HCT116 (cell line): Measurements from ENCODE around the gene STK17A. TPM values are rescaled to one million over a fixed set of nuclear protein-coding genes. Genes with fewer than 3 reads are reported as not detected.

Experiments
- ATAC-seq: fragments of 200-7000 bp; cut with Tn5 transposase; 2 replicates; pipeline ENCODE4 v1.9.1; 2020; ENCODE audit warnings: mild to moderate bottlenecking, moderate library complexity
- BruUV-seq: library from RNA; stranded (reverse); fragments of 400-500 nt; replicated peaks from 2 replicates; lab custom pipeline; 2021; lab: Mats Ljungman, UMichigan
- CTCF ChIA-PET: fragments of 300-600 bp; sonication (Branson Sonifier 250); formaldehyde crosslinking; loops from one replicate; lab custom pipeline; 2021; ENCODE audit warnings: antibody characterized with exemption; lab: Charles Lee
- POLR2A ChIA-PET: fragments of 300-600, 350-600 bp; sonication (Branson Sonifier 250); formaldehyde crosslinking; loops from one replicate; lab custom pipeline; 2021; ENCODE audit warnings: antibody characterized with exemption; lab: Charles Lee
- RAD21 ChIA-PET, 2 experiments: fragments of 300-600 bp; sonication (Branson Sonifier 250); formaldehyde crosslinking; loops; one replicate each; lab custom pipeline; 2023; ENCODE audit warnings: low total read pairs in 2 of 2; ENCODE audit not compliant: uncharacterized antibody in 2 of 2, unreplicated experiment in 2 of 2, low non-redundant PET in 1 of 2; lab: Charles Lee
- DNase-seq: peaks from one replicate; pipeline ENCODE4 v3.0.0-alpha.2; 2010; ENCODE audit warnings: low read depth, low spot score
- H2AFZ ChIP-seq: fragments of 200-600 bp; shearing (Covaris generic), sonication (generic); 2 replicates; pipeline ENCODE4 v1.6.1; 2017; ENCODE audit warnings: low read depth, mixed run types, mixed read lengths, antibody characterized with exemption, low read length; ENCODE audit not compliant: poor library complexity, severe bottlenecking
- H3K27ac ChIP-seq: 2 replicates; pipeline ENCODE4 v1.5.1; 2012; ENCODE audit warnings: low read depth, low read length
- H3K27me3 ChIP-seq: fragments of 200-600 bp; sonication (generic); 2 replicates; pipeline ENCODE4 v1.6.1; 2016; ENCODE audit warnings: mixed run types, low read length, mixed read lengths; ENCODE audit not compliant: insufficient read depth
- H3K36me3 ChIP-seq, 2 experiments: fragments of 200-500 bp in 1 of 2; fragments of 200-600 bp in 1 of 2; sonication (Bioruptor generic) in 1 of 2; sonication (generic) in 1 of 2; 2 replicates each; pipeline versions ENCODE4 v1.5.1 to v1.6.1; 2014 to 2016; ENCODE audit warnings: low read length in 2 of 2, inconsistent platforms in 1 of 2, mixed read lengths in 1 of 2, mixed run types in 1 of 2; ENCODE audit not compliant: insufficient read depth in 2 of 2, control insufficient read depth in 1 of 2
- H3K4me1 ChIP-seq, 2 experiments: fragments of 200-600 bp in 1 of 2; sonication (generic) in 1 of 2; 2 replicates each; pipeline versions ENCODE4 v1.5.1 to v1.6.1; 2012 to 2017; ENCODE audit warnings: low read length in 2 of 2, inconsistent platforms in 1 of 2, mild to moderate bottlenecking in 1 of 2, mixed read lengths in 1 of 2, mixed run types in 1 of 2, moderate library complexity in 1 of 2; ENCODE audit not compliant: insufficient read depth in 2 of 2, control insufficient read depth in 1 of 2
- H3K4me2 ChIP-seq: fragments of 200-600 bp; sonication (generic); 2 replicates; pipeline ENCODE4 v1.6.1; 2017; ENCODE audit warnings: mixed run types, low read length, mixed read lengths
- H3K4me3 ChIP-seq, 2 experiments: fragments of 200-600 bp in 1 of 2; sonication (generic) in 1 of 2; replicated peaks in 1 of 2; 2 replicates each; pipeline ENCODE4 v1.5.1; 2011 to 2016; ENCODE audit warnings: low read length in 2 of 2, control low read depth in 1 of 2, low read depth in 1 of 2, mild to moderate bottlenecking in 1 of 2, mixed read lengths in 1 of 2, mixed run types in 1 of 2
- H3K79me2 ChIP-seq: fragments of 200-600 bp; sonication (generic); 2 replicates; pipeline ENCODE4 v1.6.1; 2017; ENCODE audit warnings: mild to moderate bottlenecking, mixed run types, low read length, moderate library complexity, mixed read lengths; ENCODE audit not compliant: insufficient read depth
- H3K9ac ChIP-seq: fragments of 200-600 bp; sonication (generic); 2 replicates; pipeline ENCODE4 v1.6.1; 2016; ENCODE audit warnings: low read length, mixed read lengths
- H3K9me2 ChIP-seq: fragments of 200-600 bp; sonication (generic), shearing (Covaris generic); 2 replicates; pipeline ENCODE4 v1.6.1; 2017; ENCODE audit warnings: mixed run types, mild to moderate bottlenecking, moderate library complexity; ENCODE audit not compliant: insufficient read depth
- H3K9me3 ChIP-seq, 2 experiments: fragments of 200-500 bp in 1 of 2; fragments of 200-600 bp in 1 of 2; sonication (Bioruptor generic) in 1 of 2; sonication (generic) in 1 of 2; 2 replicates each; pipeline ENCODE4 v1.6.1; 2014 to 2017; ENCODE audit warnings: low read length in 2 of 2, mixed read lengths in 2 of 2, inconsistent platforms in 1 of 2, low read depth in 1 of 2, mild to moderate bottlenecking in 1 of 2, mixed run types in 1 of 2, moderate library complexity in 1 of 2; ENCODE audit not compliant: control insufficient read depth in 1 of 2, insufficient read depth in 1 of 2
- H4K20me1 ChIP-seq: fragments of 200-600 bp; sonication (generic), shearing (Covaris generic); 2 replicates; pipeline ENCODE4 v1.6.1; 2017; ENCODE audit warnings: mixed run types, mild to moderate bottlenecking, moderate library complexity; ENCODE audit not compliant: insufficient read depth
- CBX3 ChIP-seq: IDR thresholded peaks from 2 replicates; pipeline ENCODE4 v1.6.1; 2012; ENCODE audit warnings: low read depth
- CEBPB ChIP-seq: IDR thresholded peaks from 2 replicates; pipeline ENCODE4 v1.6.1; 2012; ENCODE audit warnings: low read depth
- EZH2phosphoT487 ChIP-seq: fragments of 200-600 bp; IDR thresholded peaks from 2 replicates; pipeline ENCODE4 v1.6.1; 2018; ENCODE audit warnings: antibody characterized with exemption, borderline replicate concordance
- JUND ChIP-seq: IDR thresholded peaks from 2 replicates; pipeline ENCODE4 v1.6.1; 2012
- POLR2AphosphoS5 ChIP-seq: IDR thresholded peaks from 2 replicates; pipeline ENCODE4 v1.6.1; 2011; ENCODE audit warnings: mild to moderate bottlenecking, low read depth, low read length, moderate library complexity
- RAD21 ChIP-seq: IDR thresholded peaks from 2 replicates; pipeline ENCODE4 v1.6.1; 2012; ENCODE audit warnings: low read depth, mild to moderate bottlenecking
- REST ChIP-seq: IDR thresholded peaks from 2 replicates; pipeline ENCODE4 v1.6.1; 2012; ENCODE audit warnings: low read depth
- TCF7L2 ChIP-seq: IDR thresholded peaks from 2 replicates; pipeline ENCODE4 v1.7.0; 2011; ENCODE audit warnings: borderline replicate concordance, inconsistent platforms; ENCODE audit not compliant: insufficient read depth, insufficient read length; ENCODE audit errors: extremely low read depth
- ZFX ChIP-seq: fragments of 450-650 bp; IDR thresholded peaks from 2 replicates; pipeline ENCODE4 v1.6.1; 2017
- intact Hi-C: fragments of 100-400 bp; cut with micrococcal nuclease; formaldehyde crosslinking; loops from 2 replicates; pipeline ENCODE4 v1.10.0; 2022
- total RNA-seq: library from RNA; stranded (reverse); gene quantifications from one replicate; pipeline ENCODE4 v1.2.1, GENCODE V29; 2021; ENCODE audit not compliant: unreplicated experiment

Gene STK17A
- total RNA-seq, 1 experiment from 2014 or later = 14.8 TPM

GRCh38 chr7:43615558-43616145, 32.7 kb downstream of the STK17A start:
- H3K27me3 ChIP-seq = no peaks in the 10 kb centered on the region
- H3K79me2 ChIP-seq = no peaks in the 10 kb centered on the region
- no peaks in the 10 kb centered on the region for H3K9me2 ChIP-seq
- TF ChIP-seq CEBPB (no peak), TCF7L2 (no peak), EZH2phosphoT487 (no peak), RAD21 (no peak), POLR2AphosphoS5 (no peak), JUND (no peak), CBX3 (no peak), ZFX (no peak), REST (no peak)
- no peak for ATAC-seq
- no peak overlapping the region for H3K27ac ChIP-seq
- no peaks in the 10 kb centered on the region for H4K20me1 ChIP-seq
- POLR2A ChIA-PET = no interaction called here
- no peak overlapping the region for H2AFZ ChIP-seq
- CTCF ChIA-PET = interaction anchor here (1.1 kb wide), 1 partner anchor 33 kb away, joined by 5 read pairs; the partner anchor contains the start of gene STK17A
- H3K4me1 ChIP-seq = peaks cover 13 to 16% of the 10 kb centered on the region in 2 experiments
- no peak overlapping the region for H3K4me3 ChIP-seq
- no peak overlapping the region for H3K9ac ChIP-seq
- H3K9me3 ChIP-seq = no peaks in the 10 kb centered on the region
- RAD21 ChIA-PET = no interaction called here
- BruUV-seq = no TSS peak
- peaks cover 2 to 8% of the 10 kb centered on the region in 2 experiments; a peak in 2 of 4 replicates for H3K36me3 ChIP-seq
- intact Hi-C loops = no loop called here
- no peak overlapping the region for H3K4me2 ChIP-seq
- no peak for DNase-seq
